Astrocyte (in vitro differentiated cells and primary cell): ENCODE results near the gene SSU72.

Source experiments
- EZH2 ChIP-seq: IDR thresholded peaks from 2 replicates; pipeline ENCODE4 v1.6.1; 2012; ENCODE audit warnings: mild to moderate bottlenecking, low read length, inconsistent platforms; ENCODE audit not compliant: insufficient read depth
- TF ChIP-seq, protein P1 (sequence below): IDR thresholded peaks from 2 replicates; pipeline ENCODE4 v1.5.1; 2011; ENCODE audit warnings: low read depth, mild to moderate bottlenecking, inconsistent platforms, low read length, moderate library complexity; ENCODE audit not compliant: insufficient read depth

DNA sequence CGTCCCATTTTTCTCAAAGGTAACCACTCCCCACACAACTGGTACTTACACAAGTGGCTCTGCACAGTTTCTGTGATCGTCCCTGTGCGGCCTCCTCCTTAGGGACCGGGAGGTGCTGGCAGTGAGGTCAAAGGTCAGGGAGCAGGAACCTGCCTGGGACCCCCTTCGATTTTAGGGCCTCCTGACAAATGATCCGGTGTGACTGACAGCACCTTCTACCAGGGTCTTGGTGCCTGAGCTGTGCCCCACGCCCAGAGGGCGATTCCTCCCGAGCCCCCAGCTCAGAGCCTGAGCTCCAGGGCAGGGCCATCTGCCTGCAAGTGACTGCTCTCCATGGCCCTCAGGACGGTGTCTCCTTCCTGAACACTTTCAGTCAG is 22.4 kb downstream of the SSU72 start:
- TF ChIP-seq, protein P1, sequence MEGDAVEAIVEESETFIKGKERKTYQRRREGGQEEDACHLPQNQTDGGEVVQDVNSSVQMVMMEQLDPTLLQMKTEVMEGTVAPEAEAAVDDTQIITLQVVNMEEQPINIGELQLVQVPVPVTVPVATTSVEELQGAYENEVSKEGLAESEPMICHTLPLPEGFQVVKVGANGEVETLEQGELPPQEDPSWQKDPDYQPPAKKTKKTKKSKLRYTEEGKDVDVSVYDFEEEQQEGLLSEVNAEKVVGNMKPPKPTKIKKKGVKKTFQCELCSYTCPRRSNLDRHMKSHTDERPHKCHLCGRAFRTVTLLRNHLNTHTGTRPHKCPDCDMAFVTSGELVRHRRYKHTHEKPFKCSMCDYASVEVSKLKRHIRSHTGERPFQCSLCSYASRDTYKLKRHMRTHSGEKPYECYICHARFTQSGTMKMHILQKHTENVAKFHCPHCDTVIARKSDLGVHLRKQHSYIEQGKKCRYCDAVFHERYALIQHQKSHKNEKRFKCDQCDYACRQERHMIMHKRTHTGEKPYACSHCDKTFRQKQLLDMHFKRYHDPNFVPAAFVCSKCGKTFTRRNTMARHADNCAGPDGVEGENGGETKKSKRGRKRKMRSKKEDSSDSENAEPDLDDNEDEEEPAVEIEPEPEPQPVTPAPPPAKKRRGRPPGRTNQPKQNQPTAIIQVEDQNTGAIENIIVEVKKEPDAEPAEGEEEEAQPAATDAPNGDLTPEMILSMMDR, result no peak
- no peak for TF ChIP-seq EZH2
